HCT116 (cell line): ENCODE results near the gene CDHR5. TPM values are rescaled to one million over a fixed set of nuclear protein-coding genes. Genes with fewer than 3 reads are reported as not detected.
A peak's percentile ranks its signal among the peaks of the same experiment; 100 is the strongest.

Experiments
- ATAC-seq: fragments of 200-7000 bp; cut with Tn5 transposase; 2 replicates; pipeline ENCODE4 v1.9.1; 2020; ENCODE audit warnings: mild to moderate bottlenecking, moderate library complexity
- BruUV-seq: library from RNA; stranded (reverse); fragments of 400-500 nt; replicated peaks from 2 replicates; lab custom pipeline; 2021; lab: Mats Ljungman, UMichigan
- CTCF ChIA-PET: fragments of 300-600 bp; sonication (Branson Sonifier 250); formaldehyde crosslinking; loops from one replicate; lab custom pipeline; 2021; ENCODE audit warnings: antibody characterized with exemption; lab: Charles Lee
- POLR2A ChIA-PET: fragments of 300-600, 350-600 bp; sonication (Branson Sonifier 250); formaldehyde crosslinking; loops from one replicate; lab custom pipeline; 2021; ENCODE audit warnings: antibody characterized with exemption; lab: Charles Lee
- RAD21 ChIA-PET, 2 experiments: fragments of 300-600 bp; sonication (Branson Sonifier 250); formaldehyde crosslinking; loops; one replicate each; lab custom pipeline; 2023; ENCODE audit warnings: low total read pairs in 2 of 2; ENCODE audit not compliant: uncharacterized antibody in 2 of 2, unreplicated experiment in 2 of 2, low non-redundant PET in 1 of 2; lab: Charles Lee
- DNase-seq: peaks from one replicate; pipeline ENCODE4 v3.0.0-alpha.2; 2010; ENCODE audit warnings: low read depth, low spot score
- H2AFZ ChIP-seq: fragments of 200-600 bp; shearing (Covaris generic), sonication (generic); 2 replicates; pipeline ENCODE4 v1.6.1; 2017; ENCODE audit warnings: low read depth, mixed run types, mixed read lengths, antibody characterized with exemption, low read length; ENCODE audit not compliant: poor library complexity, severe bottlenecking
- H3K27ac ChIP-seq: 2 replicates; pipeline ENCODE4 v1.5.1; 2012; ENCODE audit warnings: low read depth, low read length
- H3K27me3 ChIP-seq: fragments of 200-600 bp; sonication (generic); 2 replicates; pipeline ENCODE4 v1.6.1; 2016; ENCODE audit warnings: mixed run types, low read length, mixed read lengths; ENCODE audit not compliant: insufficient read depth
- H3K36me3 ChIP-seq, 2 experiments: fragments of 200-500 bp in 1 of 2; fragments of 200-600 bp in 1 of 2; sonication (Bioruptor generic) in 1 of 2; sonication (generic) in 1 of 2; 2 replicates each; pipeline versions ENCODE4 v1.5.1 to v1.6.1; 2014 to 2016; ENCODE audit warnings: low read length in 2 of 2, inconsistent platforms in 1 of 2, mixed read lengths in 1 of 2, mixed run types in 1 of 2; ENCODE audit not compliant: insufficient read depth in 2 of 2, control insufficient read depth in 1 of 2
- H3K4me1 ChIP-seq, 2 experiments: fragments of 200-600 bp in 1 of 2; sonication (generic) in 1 of 2; 2 replicates each; pipeline versions ENCODE4 v1.5.1 to v1.6.1; 2012 to 2017; ENCODE audit warnings: low read length in 2 of 2, inconsistent platforms in 1 of 2, mild to moderate bottlenecking in 1 of 2, mixed read lengths in 1 of 2, mixed run types in 1 of 2, moderate library complexity in 1 of 2; ENCODE audit not compliant: insufficient read depth in 2 of 2, control insufficient read depth in 1 of 2
- H3K4me2 ChIP-seq: fragments of 200-600 bp; sonication (generic); 2 replicates; pipeline ENCODE4 v1.6.1; 2017; ENCODE audit warnings: mixed run types, low read length, mixed read lengths
- H3K4me3 ChIP-seq, 2 experiments: fragments of 200-600 bp in 1 of 2; sonication (generic) in 1 of 2; replicated peaks in 1 of 2; 2 replicates each; pipeline ENCODE4 v1.5.1; 2011 to 2016; ENCODE audit warnings: low read length in 2 of 2, control low read depth in 1 of 2, low read depth in 1 of 2, mild to moderate bottlenecking in 1 of 2, mixed read lengths in 1 of 2, mixed run types in 1 of 2
- H3K79me2 ChIP-seq: fragments of 200-600 bp; sonication (generic); 2 replicates; pipeline ENCODE4 v1.6.1; 2017; ENCODE audit warnings: mild to moderate bottlenecking, mixed run types, low read length, moderate library complexity, mixed read lengths; ENCODE audit not compliant: insufficient read depth
- H3K9ac ChIP-seq: fragments of 200-600 bp; sonication (generic); 2 replicates; pipeline ENCODE4 v1.6.1; 2016; ENCODE audit warnings: low read length, mixed read lengths
- H3K9me2 ChIP-seq: fragments of 200-600 bp; sonication (generic), shearing (Covaris generic); 2 replicates; pipeline ENCODE4 v1.6.1; 2017; ENCODE audit warnings: mixed run types, mild to moderate bottlenecking, moderate library complexity; ENCODE audit not compliant: insufficient read depth
- H3K9me3 ChIP-seq, 2 experiments: fragments of 200-500 bp in 1 of 2; fragments of 200-600 bp in 1 of 2; sonication (Bioruptor generic) in 1 of 2; sonication (generic) in 1 of 2; 2 replicates each; pipeline ENCODE4 v1.6.1; 2014 to 2017; ENCODE audit warnings: low read length in 2 of 2, mixed read lengths in 2 of 2, inconsistent platforms in 1 of 2, low read depth in 1 of 2, mild to moderate bottlenecking in 1 of 2, mixed run types in 1 of 2, moderate library complexity in 1 of 2; ENCODE audit not compliant: control insufficient read depth in 1 of 2, insufficient read depth in 1 of 2
- H4K20me1 ChIP-seq: fragments of 200-600 bp; sonication (generic), shearing (Covaris generic); 2 replicates; pipeline ENCODE4 v1.6.1; 2017; ENCODE audit warnings: mixed run types, mild to moderate bottlenecking, moderate library complexity; ENCODE audit not compliant: insufficient read depth
- EZH2 ChIP-seq: fragments of 200-600 bp; sonication (generic); IDR thresholded peaks from 2 replicates; pipeline ENCODE4 v1.6.1; 2017; ENCODE audit warnings: antibody characterized with exemption, mixed run types
- REST ChIP-seq: IDR thresholded peaks from 2 replicates; pipeline ENCODE4 v1.6.1; 2012; ENCODE audit warnings: low read depth
- SIN3A ChIP-seq: IDR thresholded peaks from 2 replicates; pipeline ENCODE4 v1.6.1; 2012; ENCODE audit warnings: low read depth
- intact Hi-C: fragments of 100-400 bp; cut with micrococcal nuclease; formaldehyde crosslinking; loops from 2 replicates; pipeline ENCODE4 v1.10.0; 2022
- total RNA-seq: library from RNA; stranded (reverse); gene quantifications from one replicate; pipeline ENCODE4 v1.2.1, GENCODE V29; 2021; ENCODE audit not compliant: unreplicated experiment
- TF ChIP-seq, protein P1 (sequence below): IDR thresholded peaks from 2 replicates; pipeline ENCODE4 v1.6.1; 2012

The CDHR5 gene
- total RNA-seq, 1 experiment from 2014 or later = not detected

DNA sequence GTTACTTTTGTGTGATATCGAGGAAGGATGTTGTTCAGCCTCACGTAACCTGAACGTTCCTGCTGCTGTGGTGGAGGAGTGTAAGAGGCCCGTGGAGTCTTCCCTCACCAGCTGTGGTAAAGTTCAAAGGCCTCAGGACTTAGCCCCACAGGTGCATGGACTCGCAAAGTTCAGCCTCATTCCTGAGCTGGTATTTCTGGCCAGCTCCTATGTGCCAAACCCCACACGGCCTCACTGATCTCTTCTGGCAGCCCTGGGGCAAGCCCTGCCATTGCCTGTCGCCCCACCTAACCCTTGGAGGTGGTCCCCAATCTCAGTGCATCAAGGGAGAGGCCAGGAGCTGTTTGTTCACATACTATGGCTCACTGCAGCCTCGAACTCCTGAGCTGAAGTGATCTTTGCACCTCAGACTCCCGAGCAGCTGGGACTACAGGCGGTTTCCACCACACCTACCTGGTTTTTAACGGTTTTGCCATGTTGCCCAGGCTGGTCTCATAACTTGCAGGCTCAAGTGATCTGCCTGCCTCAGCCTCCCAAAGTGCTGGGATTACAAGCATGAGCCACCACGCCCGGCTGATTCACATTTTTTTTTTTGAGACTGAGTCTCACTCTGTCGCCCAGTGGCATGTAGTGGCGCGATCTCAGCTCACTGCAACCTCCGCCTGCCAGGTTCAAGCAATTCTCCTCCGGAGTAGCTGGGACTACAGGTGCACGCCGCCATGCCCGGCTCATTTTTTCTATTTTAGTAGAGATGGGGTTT lies 46.3 kb downstream of the CDHR5 start:
- Histone ChIP-seq H3K27ac (peak overlapping the region; percentile 35; the same call in 1 of the 2 replicates), H3K4me3 (peak overlapping the region; percentile 97 to 99), H4K20me1 (no peaks in the 10 kb centered on the region; the same call in 1 of the 2 replicates), H3K9me3 (no peaks in the 10 kb centered on the region), H2AFZ (no peak overlapping the region), H3K9me2 (no peaks in the 10 kb centered on the region), H3K36me3 (peaks cover 9 to 19% of the 10 kb centered on the region in 2 experiments; a peak in 3 of 4 replicates), H3K79me2 (peaks cover 69% of the 10 kb centered on the region), H3K4me2 (peak overlapping the region; percentile 94), H3K4me1 (peaks cover 12 to 32% of the 10 kb centered on the region in 2 experiments), H3K27me3 (no peaks in the 10 kb centered on the region), H3K9ac (peak overlapping the region; percentile 98; the same call in 1 of the 2 replicates)
- DNase-seq = no peak
- no peak for ATAC-seq
- intact Hi-C loops = no loop called here
- TF ChIP-seq SIN3A (no peak), EZH2 (no peak), REST (no peak)
- TF ChIP-seq, protein P1, sequence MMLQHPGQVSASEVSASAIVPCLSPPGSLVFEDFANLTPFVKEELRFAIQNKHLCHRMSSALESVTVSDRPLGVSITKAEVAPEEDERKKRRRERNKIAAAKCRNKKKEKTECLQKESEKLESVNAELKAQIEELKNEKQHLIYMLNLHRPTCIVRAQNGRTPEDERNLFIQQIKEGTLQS = no peak
- POLR2A ChIA-PET = no interaction called here
- BruUV-seq = no TSS peak
- CTCF ChIA-PET = no interaction called here
- RAD21 ChIA-PET = no interaction called here
